Lung (tissue), 12 donors: ENCODE data around the gene TRPM5. TPM values are rescaled to one million over a fixed set of nuclear protein-coding genes. Genes with fewer than 3 reads are reported as not detected.

Experiments used
- ATAC-seq: fragments of 200-7000 bp; cut with Tn5 transposase; one replicate; pipeline ENCODE4 v1.9.1; 2020; ENCODE audit warnings: moderate number of reproducible peaks; ENCODE audit not compliant: insufficient read depth, low FRiP score
- DNase-seq, 3 donors: peaks; one replicate each; pipeline ENCODE4 v3.0.0-alpha.2; 2013 to 2017
- H3K27ac ChIP-seq, 2 donors: one replicate each; pipeline ENCODE4 v1.5.1; 2013; ENCODE audit warnings: mild to moderate bottlenecking in 2 of 2, moderate library complexity in 2 of 2, control low read depth in 1 of 2, inconsistent platforms in 1 of 2, low read depth in 1 of 2, low read length in 1 of 2
- H3K27me3 ChIP-seq, 3 donors: one replicate each; pipeline ENCODE4 v1.5.1; 2013; ENCODE audit warnings: low read length in 2 of 3; ENCODE audit not compliant: control insufficient read depth in 3 of 3, insufficient read depth in 3 of 3
- H3K36me3 ChIP-seq, 4 donors: one replicate each; pipeline ENCODE4 v1.5.1; 2013; ENCODE audit warnings: low read length in 4 of 4, mild to moderate bottlenecking in 1 of 4, moderate library complexity in 1 of 4; ENCODE audit not compliant: control insufficient read depth in 4 of 4, insufficient read depth in 4 of 4
- H3K4me1 ChIP-seq, 5 donors: one replicate each; pipeline ENCODE4 v1.5.1; 2013; ENCODE audit warnings: low read length in 5 of 5, mild to moderate bottlenecking in 2 of 5, moderate library complexity in 1 of 5; ENCODE audit not compliant: control insufficient read depth in 5 of 5, insufficient read depth in 5 of 5
- H3K4me3 ChIP-seq: one replicate; pipeline ENCODE4 v1.5.1; 2013; ENCODE audit warnings: mild to moderate bottlenecking, control low read depth, moderate library complexity
- H3K9ac ChIP-seq, 2 donors: one replicate each; pipeline ENCODE4 v1.5.1; 2013; ENCODE audit warnings: low read length in 2 of 2, control low read depth in 1 of 2; ENCODE audit not compliant: insufficient read depth in 1 of 2
- H3K9me3 ChIP-seq, 4 donors: one replicate each; pipeline ENCODE4 v1.5.1; 2013; ENCODE audit warnings: low read length in 3 of 4, mild to moderate bottlenecking in 1 of 4, moderate library complexity in 1 of 4; ENCODE audit not compliant: control insufficient read depth in 4 of 4, insufficient read depth in 3 of 4
- WGBS, 2 donors: extraction: QIAGEN DNeasy Blood & Tissue Kit; methylation state at CpG; one replicate each; pipeline ENCODE4 v1.1.7; 2013; 5-methylcytosine and 5-hydroxymethylcytosine counted together
- polyA plus RNA-seq, 2 donors: library from polyadenylated mRNA; stranded (reverse); fragments of 200-250 nt; gene quantifications; one replicate each; pipeline ENCODE4 v1.2.1, GENCODE V29; 2013
- total RNA-seq, 2 donors: library from RNA; depleted of rRNA in 1 of 2; stranded (reverse); fragments of >200 nt in 1 of 2; gene quantifications; one replicate each; pipeline ENCODE4 v1.2.1, GENCODE V29; 2014 to 2021
- TF ChIP-seq, protein P1 (sequence below): IDR thresholded peaks from 2 replicates; pipeline ENCODE4 v1.5.1; 2012; ENCODE audit warnings: mild to moderate bottlenecking; ENCODE audit errors: control extremely low read depth, extremely low read depth
- donor health status: control.
- donor health status: control.
- donor health status: Bipolar disorder and iron deficiency.
- donor health status: healthy.
- donor health status: DM: yes; HTN: yes; CAD: no.

Gene TRPM5
- total and polyA plus RNA-seq, 4 donors, result 0.02 to 0.20 (median 0.11) TPM

DNA sequence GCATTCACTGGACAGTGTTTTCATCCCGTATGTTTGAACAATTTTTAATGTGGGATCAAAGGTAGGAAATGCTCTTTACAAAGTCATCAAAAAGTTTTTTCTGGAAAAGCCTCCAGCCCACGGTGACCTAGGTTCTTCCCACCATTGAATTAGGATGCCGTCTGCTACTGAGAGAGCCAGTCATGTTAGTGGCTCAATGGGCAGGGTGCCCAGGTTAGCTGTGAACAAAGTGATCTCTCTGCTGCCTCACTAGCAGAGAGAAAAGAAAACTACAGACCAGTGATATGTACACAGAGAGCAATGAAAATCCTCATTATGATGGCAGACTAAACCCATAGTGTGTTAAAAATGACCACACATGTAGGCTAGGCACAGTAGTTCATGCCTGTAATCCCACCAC lies 32.9 kb upstream of the TRPM5 start:
- Histone ChIP-seq H3K4me1 (peaks cover 0 to 10% (median 4%) of the 10 kb centered on the region in 5 donors), H3K9me3 (peaks cover 0 to 4% (median 1%) of the 10 kb centered on the region in 4 donors), H3K36me3 (no peaks in the 10 kb centered on the region), H3K27me3 (no peaks in the 10 kb centered on the region), H3K4me3 (no peak overlapping the region), H3K27ac (no peak overlapping the region), H3K9ac (no peak overlapping the region)
- 67 to 71% methylated on average over 3 of the region's 3 CpGs for WGBS, 2 donors
- DNase-seq, result no peak
- TF ChIP-seq, protein P1, sequence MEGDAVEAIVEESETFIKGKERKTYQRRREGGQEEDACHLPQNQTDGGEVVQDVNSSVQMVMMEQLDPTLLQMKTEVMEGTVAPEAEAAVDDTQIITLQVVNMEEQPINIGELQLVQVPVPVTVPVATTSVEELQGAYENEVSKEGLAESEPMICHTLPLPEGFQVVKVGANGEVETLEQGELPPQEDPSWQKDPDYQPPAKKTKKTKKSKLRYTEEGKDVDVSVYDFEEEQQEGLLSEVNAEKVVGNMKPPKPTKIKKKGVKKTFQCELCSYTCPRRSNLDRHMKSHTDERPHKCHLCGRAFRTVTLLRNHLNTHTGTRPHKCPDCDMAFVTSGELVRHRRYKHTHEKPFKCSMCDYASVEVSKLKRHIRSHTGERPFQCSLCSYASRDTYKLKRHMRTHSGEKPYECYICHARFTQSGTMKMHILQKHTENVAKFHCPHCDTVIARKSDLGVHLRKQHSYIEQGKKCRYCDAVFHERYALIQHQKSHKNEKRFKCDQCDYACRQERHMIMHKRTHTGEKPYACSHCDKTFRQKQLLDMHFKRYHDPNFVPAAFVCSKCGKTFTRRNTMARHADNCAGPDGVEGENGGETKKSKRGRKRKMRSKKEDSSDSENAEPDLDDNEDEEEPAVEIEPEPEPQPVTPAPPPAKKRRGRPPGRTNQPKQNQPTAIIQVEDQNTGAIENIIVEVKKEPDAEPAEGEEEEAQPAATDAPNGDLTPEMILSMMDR, result no peak
- ATAC-seq, result no peak

DNA sequence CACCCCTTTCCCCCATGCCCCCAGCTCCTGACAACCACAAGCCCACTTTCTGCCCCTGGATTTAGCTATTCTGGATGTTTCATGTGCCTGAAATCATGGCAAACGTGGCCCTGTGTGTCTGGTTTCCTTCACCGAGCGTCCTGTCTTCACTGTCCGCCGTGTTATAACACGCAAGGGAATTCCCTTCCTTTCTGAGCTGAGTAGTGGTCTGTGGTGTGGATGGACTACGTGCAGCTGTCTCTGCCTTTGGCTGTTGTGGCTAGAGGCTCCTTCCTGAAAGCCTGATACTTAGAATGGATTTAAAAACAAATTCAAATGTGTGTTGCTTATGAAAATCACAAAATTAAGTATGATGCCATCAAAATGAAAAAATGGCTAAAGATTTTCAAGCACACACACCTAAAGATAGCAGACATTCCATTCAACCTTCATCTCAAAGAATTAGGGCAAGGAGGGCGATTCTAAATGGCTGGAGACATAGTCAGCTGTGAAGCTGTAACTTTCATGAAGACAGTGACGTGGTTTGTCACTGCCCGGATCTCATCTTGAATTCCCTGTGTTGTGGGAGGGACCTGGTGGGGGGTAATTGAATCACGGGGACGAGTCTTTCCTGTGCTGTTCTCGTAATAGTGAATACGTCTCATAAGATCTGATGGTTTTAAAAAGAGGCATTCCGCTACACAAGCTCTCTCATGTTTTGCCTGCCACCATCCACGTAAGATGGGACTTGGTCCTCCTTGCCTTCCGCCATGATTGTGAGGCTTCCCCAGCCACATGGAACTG lies 31.0 kb upstream of the TRPM5 start:
- no peak overlapping the region for H3K27ac ChIP-seq
- H3K9me3 ChIP-seq, result peaks cover 0 to 2% (median 0%) of the 10 kb centered on the region in 4 donors
- H3K4me3 ChIP-seq, result no peak overlapping the region
- no peaks in the 10 kb centered on the region for H3K36me3 ChIP-seq
- H3K4me1 ChIP-seq, result peaks cover 0 to 10% (median 5%) of the 10 kb centered on the region in 5 donors
- DNase-seq, result peak; percentile 71 to 89 (median 75)
- TF ChIP-seq, protein P1, result no peak
- H3K27me3 ChIP-seq, result peaks cover 0 to 5% (median 4%) of the 10 kb centered on the region in 3 donors
- ATAC-seq, result no peak
- WGBS, 2 donors, result 66 to 75% methylated on average over 17 of the region's 17 CpGs
- peak overlapping the region in 1 of 2 donors; percentile 42 for H3K9ac ChIP-seq

DNA sequence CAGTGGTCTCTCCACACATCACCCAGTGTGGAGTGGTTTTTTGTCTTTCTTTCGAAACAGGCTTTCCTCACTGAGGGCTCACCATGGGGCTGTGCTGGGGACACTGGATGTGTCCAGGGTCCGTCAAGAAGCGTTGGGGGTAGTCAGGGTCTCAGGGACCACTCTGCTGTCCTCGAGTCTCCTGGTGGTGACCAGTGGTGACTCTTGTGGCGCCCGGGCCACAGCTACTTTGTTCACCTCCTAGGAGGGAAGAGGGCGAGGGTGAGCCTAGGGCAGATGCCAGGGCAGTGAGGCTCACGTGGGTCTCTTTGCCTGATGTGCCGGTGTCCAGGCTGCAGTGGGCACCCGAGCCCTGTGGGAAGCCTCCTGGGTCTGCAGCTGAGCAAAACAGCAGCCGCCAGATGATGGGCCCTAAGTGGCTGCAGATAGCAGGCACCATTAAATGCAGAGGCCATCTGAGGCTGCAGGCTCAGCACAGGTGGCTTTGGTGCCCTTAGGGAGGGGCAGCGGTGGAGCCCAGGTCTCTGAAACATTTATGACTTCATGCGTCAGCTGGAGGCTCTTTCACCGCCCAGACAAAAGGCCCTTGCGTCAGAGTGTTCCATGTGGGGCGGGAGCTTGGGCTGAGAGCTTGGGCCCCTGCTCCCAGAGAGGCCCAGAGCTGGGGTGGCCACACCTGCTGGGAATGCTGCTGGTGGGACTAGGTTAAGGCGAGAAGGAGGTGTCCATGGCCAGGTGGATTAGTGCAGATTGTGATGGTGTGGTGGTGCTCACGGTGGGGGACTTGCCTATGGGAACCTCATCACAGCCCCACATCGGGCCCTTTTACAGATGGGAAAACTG lies 30.0 kb upstream of the TRPM5 start:
- ATAC-seq (no peak), DNase-seq (peak; percentile 56 to 66 (median 61))
- no peak overlapping the region for H3K4me3 ChIP-seq
- WGBS, 2 donors, result 83 to 88% methylated on average over 19 of the region's 19 CpGs
- peaks cover 0 to under 1% (median 0%) of the 10 kb centered on the region in 4 donors for H3K9me3 ChIP-seq
- TF ChIP-seq, protein P1, result no peak
- H3K9ac ChIP-seq, result no peak overlapping the region
- H3K27ac ChIP-seq, result peak overlapping the region in 1 of 2 donors; percentile 45
- peaks cover 0 to 10% (median 5%) of the 10 kb centered on the region in 5 donors for H3K4me1 ChIP-seq
- H3K27me3 ChIP-seq, result peaks cover 0 to 5% (median 4%) of the 10 kb centered on the region in 3 donors
- no peaks in the 10 kb centered on the region for H3K36me3 ChIP-seq
